Activated CD8-positive, alpha-beta memory T cell treated with anti-CD3 and anti-CD28 coated beads, Interleukin-2, amount 10 ng/mL, durations not matched to agents 7 days and 5 days (primary cell): ENCODE measurements around the gene ERLEC1. TPM values are rescaled to one million over a fixed set of nuclear protein-coding genes. Genes with fewer than 3 reads are reported as not detected.

Source experiments
- ATAC-seq: fragments of 150-1000 bp; cut with Tn5 transposase; one replicate; pipeline ENCODE4 v1.10.0; 2021; ENCODE audit warnings: moderate library complexity
- CTCF ChIA-PET: fragments of 350-600 bp; sonication (Branson Sonifier 250); formaldehyde crosslinking; loops from one replicate; lab custom pipeline; 2021; ENCODE audit warnings: antibody characterized with exemption; lab: Charles Lee
- DNase-seq: peaks from one replicate; pipeline ENCODE4 v3.0.0-alpha.2; 2020
- H3K27ac Mint-ChIP-seq: one replicate; pipeline ENCODE4 v1.8.0; 2021; ENCODE audit warnings: mild to moderate bottlenecking, mixed read lengths
- H3K27me3 Mint-ChIP-seq: one replicate; pipeline ENCODE4 v1.8.0; 2021; ENCODE audit warnings: mixed read lengths
- H3K36me3 Mint-ChIP-seq: one replicate; pipeline ENCODE4 v1.8.0; 2021; ENCODE audit warnings: mild to moderate bottlenecking, mixed read lengths
- H3K4me1 Mint-ChIP-seq: one replicate; pipeline ENCODE4 v1.8.0; 2021; ENCODE audit warnings: mixed read lengths
- H3K4me3 Mint-ChIP-seq: one replicate; pipeline ENCODE4 v1.8.0; 2021; ENCODE audit warnings: mild to moderate bottlenecking, moderate library complexity, mixed read lengths
- H3K9me3 Mint-ChIP-seq: one replicate; pipeline ENCODE4 v1.8.0; 2022; ENCODE audit warnings: low read depth, mixed read lengths
- microRNA-seq: library from miRNA; unstranded; fragments of <30 nt; microRNA quantifications from one replicate; pipeline ENCODE4 v1.2.0, GENCODE V29; 2022
- total RNA-seq, 2 experiments: library from RNA; stranded (reverse); gene quantifications; one replicate each; pipeline ENCODE4 v1.2.3, GENCODE V29; 2021

ERLEC1 gene
- total RNA-seq, 2 experiments from 2014 or later: 21.6 to 30.8 TPM

- CTCF ChIA-PET: interaction anchor here (0.6 kb wide), 1 partner anchor 249 kb away, joined by 3 read pairs; no protein-coding TSS in a partner anchor
- ATAC-seq: no peak
- no peak overlapping the region for H3K27ac Mint-ChIP-seq
- H3K4me3 Mint-ChIP-seq: no peak overlapping the region
- DNase-seq: no peak
- no peaks in the 10 kb centered on the region for H3K4me1 Mint-ChIP-seq
- peaks cover 22% of the 10 kb centered on the region for H3K36me3 Mint-ChIP-seq
- no peaks in the 10 kb centered on the region for H3K27me3 Mint-ChIP-seq
- no peaks in the 10 kb centered on the region for H3K9me3 Mint-ChIP-seq
Observed at GRCh38 chr2:53856272-53856671, 69.4 kb downstream of the ERLEC1 start.

DNA sequence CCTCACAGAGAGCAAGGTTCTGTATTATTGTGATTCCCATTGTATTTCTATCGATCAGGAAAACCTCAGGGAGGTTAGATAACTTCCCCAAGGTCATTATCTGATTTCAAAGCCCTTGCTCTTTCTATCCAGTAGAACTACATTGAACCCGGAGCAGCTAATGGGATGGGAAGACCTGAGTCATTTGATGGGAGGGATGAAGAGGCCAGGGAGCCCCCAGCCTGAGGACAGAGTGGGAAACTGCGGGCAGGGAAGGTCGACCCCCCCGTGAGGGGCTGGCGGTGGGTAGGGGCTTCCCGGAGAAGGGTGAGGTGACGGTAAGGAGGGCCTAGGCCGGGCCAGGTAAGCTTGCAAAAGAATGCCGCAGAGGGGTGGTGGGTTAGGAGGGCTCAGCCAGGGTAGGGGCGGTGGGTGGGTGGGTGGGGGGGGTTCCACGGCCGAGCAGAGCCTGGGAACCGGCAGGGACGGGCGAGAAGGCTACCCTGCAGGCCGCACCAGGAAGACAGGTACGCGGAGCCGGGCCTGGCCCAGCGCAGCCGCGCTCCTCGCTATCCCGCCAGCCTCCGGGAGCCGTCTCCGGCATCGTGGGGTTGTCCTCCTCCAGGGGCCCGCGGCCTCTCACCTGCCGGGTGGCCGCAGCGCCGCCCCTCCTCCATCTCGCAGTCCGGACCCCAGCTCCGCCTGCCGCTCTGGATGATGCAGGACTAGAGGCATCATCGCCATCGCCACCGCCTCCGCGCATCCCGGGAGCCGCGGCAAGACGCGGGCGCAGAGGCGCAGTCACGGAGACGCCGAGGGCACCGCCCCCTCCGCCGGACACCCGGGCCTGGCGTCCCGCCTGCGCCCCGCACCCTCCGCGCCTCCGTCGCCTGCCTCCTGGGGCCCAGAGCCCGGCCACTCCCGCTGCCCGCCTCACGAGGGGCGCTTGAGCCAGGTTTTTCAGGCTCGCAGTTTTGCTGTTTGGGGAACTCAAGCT, 72.7 kb downstream of the ERLEC1 start, which contains the start of gene GPR75:
TSS of gene GPR75 (minus strand) at position 762 of the 976 bp plus-strand sequence. CDS start 5,211 bp downstream, outside the sequence.
- CTCF ChIA-PET: no interaction called here
- no peak within 1 kb of the TSS for H3K4me3 Mint-ChIP-seq
- H3K27me3 Mint-ChIP-seq: no peaks in the 10 kb centered on the region
- no peaks in the 10 kb centered on the region for H3K9me3 Mint-ChIP-seq
- no peaks in the 10 kb centered on the region for H3K4me1 Mint-ChIP-seq
- peaks cover 13% of the 10 kb centered on the region for H3K36me3 Mint-ChIP-seq
- ATAC-seq: no peak
- no peak within 1 kb of the TSS for H3K27ac Mint-ChIP-seq
- no peak for DNase-seq

DNA sequence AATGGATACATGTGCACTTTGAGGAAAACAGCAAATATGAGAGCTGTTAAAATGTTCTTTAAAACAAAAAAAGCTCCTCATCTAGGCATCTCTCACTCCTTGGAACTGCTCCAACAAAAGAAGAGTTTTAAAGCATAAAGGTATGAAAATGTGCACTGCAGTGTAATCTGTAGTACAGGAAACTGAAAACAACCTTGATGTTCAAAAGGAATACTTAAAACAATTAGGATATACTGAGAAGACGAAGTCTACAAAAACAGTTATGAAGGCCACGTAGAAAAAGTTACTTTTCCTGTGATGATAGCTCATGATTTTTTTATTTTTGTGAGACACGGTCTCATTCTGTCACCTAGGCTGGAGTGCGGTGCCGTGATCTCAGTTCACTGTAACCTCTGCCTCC, 75.0 kb downstream of the ERLEC1 start:
- peaks cover 28% of the 10 kb centered on the region for H3K36me3 Mint-ChIP-seq
- DNase-seq (no peak), ATAC-seq (no peak)
- no peaks in the 10 kb centered on the region for H3K4me1 Mint-ChIP-seq
- H3K27me3 Mint-ChIP-seq: no peaks in the 10 kb centered on the region
- CTCF ChIA-PET: no interaction called here
- no peak overlapping the region for H3K27ac Mint-ChIP-seq
- H3K9me3 Mint-ChIP-seq: no peaks in the 10 kb centered on the region
- H3K4me3 Mint-ChIP-seq: no peak overlapping the region

DNA sequence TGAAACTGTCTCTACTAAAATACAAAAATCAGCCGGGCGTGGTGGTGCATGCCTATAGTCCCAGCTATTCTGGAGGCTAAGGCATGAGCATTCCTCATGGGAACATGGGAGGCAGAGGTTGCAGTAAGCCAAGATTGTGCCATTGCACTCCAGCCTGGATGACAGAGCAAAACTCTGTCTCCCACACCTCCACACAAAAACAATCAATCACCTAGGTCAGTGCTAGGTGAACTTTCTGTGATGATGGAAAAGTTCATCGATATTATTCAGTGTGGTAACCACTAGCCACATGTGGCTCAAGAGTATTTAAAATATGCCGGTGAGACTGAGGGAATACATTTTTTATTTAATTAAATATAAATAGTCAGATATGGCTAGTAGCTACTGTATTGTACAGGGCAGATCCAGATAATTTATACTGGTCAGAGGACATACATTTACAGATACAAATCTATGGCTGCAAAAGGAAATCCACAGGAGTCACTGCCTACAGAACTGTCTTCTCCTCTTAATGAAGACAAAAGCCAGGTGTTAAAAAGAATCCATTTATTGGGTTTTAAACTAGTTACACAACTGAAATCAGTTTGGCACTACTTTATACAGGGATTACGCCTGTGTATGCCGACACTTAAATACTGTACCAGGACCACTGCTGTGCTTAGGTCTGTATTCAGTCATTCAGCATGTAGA, 76.8 kb downstream of the ERLEC1 start:
- Mint-ChIP-seq H3K4me1 (no peaks in the 10 kb centered on the region), H3K36me3 (peaks cover 28% of the 10 kb centered on the region), H3K27ac (no peak overlapping the region), H3K9me3 (no peaks in the 10 kb centered on the region), H3K4me3 (no peak overlapping the region), H3K27me3 (no peaks in the 10 kb centered on the region)
- CTCF ChIA-PET: no interaction called here
- ATAC-seq (no peak), DNase-seq (no peak)

- CTCF ChIA-PET: no interaction called here
- Mint-ChIP-seq H3K27ac (no peak overlapping the region), H3K4me1 (no peaks in the 10 kb centered on the region), H3K9me3 (no peaks in the 10 kb centered on the region), H3K27me3 (no peaks in the 10 kb centered on the region), H3K36me3 (peaks cover 26% of the 10 kb centered on the region), H3K4me3 (no peak overlapping the region)
- DNase-seq (no peak), ATAC-seq (no peak)
Observed at GRCh38 chr2:53865264-53865663, 78.4 kb downstream of the ERLEC1 start.

DNA sequence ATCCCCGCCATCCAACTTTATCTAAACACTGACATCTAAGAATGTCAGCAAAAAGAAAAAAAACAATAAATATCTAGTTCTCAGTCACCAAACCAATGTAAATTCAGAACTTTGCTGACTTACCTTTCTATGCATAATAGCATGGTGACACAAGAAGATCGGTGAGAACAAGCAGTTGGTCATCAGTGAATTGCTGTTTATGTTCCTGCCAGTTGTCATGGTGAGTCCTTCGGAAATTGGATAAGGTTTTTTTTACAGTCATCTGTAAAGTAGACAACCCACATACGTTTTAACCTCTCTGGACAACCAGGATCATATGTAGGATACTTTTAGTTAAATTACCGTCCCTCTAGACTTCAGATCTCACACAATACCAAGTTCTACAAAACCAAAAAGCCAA, 79.1 kb downstream of the ERLEC1 start:
- no peaks in the 10 kb centered on the region for H3K4me1 Mint-ChIP-seq
- CTCF ChIA-PET: no interaction called here
- DNase-seq (no peak), ATAC-seq (no peak)
- H3K36me3 Mint-ChIP-seq: peaks cover 23% of the 10 kb centered on the region
- H3K9me3 Mint-ChIP-seq: no peaks in the 10 kb centered on the region
- no peaks in the 10 kb centered on the region for H3K27me3 Mint-ChIP-seq
- H3K27ac Mint-ChIP-seq: no peak overlapping the region
- no peak overlapping the region for H3K4me3 Mint-ChIP-seq

GRCh38 chr2:53867169-53867568, 80.3 kb downstream of the ERLEC1 start:
- CTCF ChIA-PET: no interaction called here
- H3K27me3 Mint-ChIP-seq: no peaks in the 10 kb centered on the region
- no peak for ATAC-seq
- H3K9me3 Mint-ChIP-seq: no peaks in the 10 kb centered on the region
- H3K36me3 Mint-ChIP-seq: peaks cover 22% of the 10 kb centered on the region
- no peak for DNase-seq
- H3K4me3 Mint-ChIP-seq: no peak overlapping the region
- H3K27ac Mint-ChIP-seq: no peak overlapping the region
- H3K4me1 Mint-ChIP-seq: no peaks in the 10 kb centered on the region

DNA sequence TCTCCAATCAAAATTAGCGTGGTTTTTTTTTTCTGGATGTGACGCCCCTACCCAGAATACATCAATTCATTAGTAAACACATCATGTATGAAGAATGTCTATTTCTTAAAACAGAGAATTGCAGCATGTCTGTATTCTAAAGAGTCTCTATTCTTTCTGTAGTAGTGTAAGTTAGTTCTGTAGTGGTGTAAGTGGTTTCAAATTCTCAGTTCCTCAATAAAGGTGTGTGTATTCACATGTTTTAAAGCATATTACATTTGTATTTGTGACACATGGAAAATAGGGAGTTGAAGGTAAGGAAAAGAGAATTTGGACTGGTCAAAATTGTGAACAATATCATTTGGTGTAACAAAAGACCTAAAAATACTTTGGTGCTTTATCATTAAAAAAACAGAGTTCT, 80.9 kb downstream of the ERLEC1 start:
- Mint-ChIP-seq H3K27me3 (no peaks in the 10 kb centered on the region), H3K4me1 (no peaks in the 10 kb centered on the region), H3K4me3 (no peak overlapping the region), H3K36me3 (peaks cover 22% of the 10 kb centered on the region), H3K27ac (no peak overlapping the region), H3K9me3 (no peaks in the 10 kb centered on the region)
- ATAC-seq (no peak), DNase-seq (no peak)
- CTCF ChIA-PET: no interaction called here

Small RNA genes lying within 50 kb of the gene (microRNA-seq; reads per million reads assigned to microRNA genes)
- gene MIR3682: not detected

Other genes with a start within 250 kb of the ERLEC1 start
- 10 to 100 TPM; 13.3 to 21.9 TPM for gene CHAC2, start 19.2 kb upstream of the ERLEC1 start, total RNA-seq
- gene ASB3, start 91 bp upstream of the ERLEC1 start, total RNA-seq: 10 to 100 TPM; 27.6 to 30.1 TPM
- 1 to 10 TPM; 3.3 to 3.7 TPM for gene GPR75, start 72.9 kb downstream of the ERLEC1 start, total RNA-seq
- 10 to 100 TPM; 57.0 to 70.0 TPM for gene PSME4, start 183.9 kb downstream of the ERLEC1 start, total RNA-seq